IPS-20b (cell line): Measurements from ENCODE around the gene SH2D3A.
"Not testable (repeated sequence)": the region's sequence is repeated elsewhere in the genome, so short reads cannot be mapped to it uniquely, and the experiment has no call there.

Experiments used
- H3K27ac ChIP-seq: one replicate; pipeline ENCODE4 v1.5.1; 2013; ENCODE audit warnings: low read length
- H3K27me3 ChIP-seq: 2 replicates; pipeline ENCODE4 v1.6.1; 2013; ENCODE audit warnings: mild to moderate bottlenecking, low read length, inconsistent platforms; ENCODE audit not compliant: insufficient read depth
- H3K36me3 ChIP-seq: 2 replicates; pipeline ENCODE4 v1.6.1; 2013; ENCODE audit warnings: low read depth, mild to moderate bottlenecking, inconsistent platforms, low read length, moderate library complexity; ENCODE audit not compliant: insufficient read depth
- H3K4me1 ChIP-seq: 2 replicates; pipeline ENCODE4 v1.6.1; 2013; ENCODE audit warnings: mild to moderate bottlenecking, control low read depth, inconsistent platforms, low read length, moderate library complexity; ENCODE audit not compliant: insufficient read depth
- H3K4me3 ChIP-seq: 2 replicates; pipeline ENCODE4 v1.5.1; 2013; ENCODE audit warnings: mild to moderate bottlenecking, low read length, inconsistent platforms
- H3K9ac ChIP-seq: 2 replicates; pipeline ENCODE4 v1.6.1; 2013; ENCODE audit warnings: low read depth, mild to moderate bottlenecking, inconsistent platforms, low read length, moderate library complexity
- H3K9me3 ChIP-seq: 2 replicates; pipeline ENCODE4 v1.6.1; 2013; ENCODE audit warnings: mild to moderate bottlenecking, low read depth, low read length, inconsistent platforms; ENCODE audit not compliant: insufficient read depth

The SH2D3A gene

DNA sequence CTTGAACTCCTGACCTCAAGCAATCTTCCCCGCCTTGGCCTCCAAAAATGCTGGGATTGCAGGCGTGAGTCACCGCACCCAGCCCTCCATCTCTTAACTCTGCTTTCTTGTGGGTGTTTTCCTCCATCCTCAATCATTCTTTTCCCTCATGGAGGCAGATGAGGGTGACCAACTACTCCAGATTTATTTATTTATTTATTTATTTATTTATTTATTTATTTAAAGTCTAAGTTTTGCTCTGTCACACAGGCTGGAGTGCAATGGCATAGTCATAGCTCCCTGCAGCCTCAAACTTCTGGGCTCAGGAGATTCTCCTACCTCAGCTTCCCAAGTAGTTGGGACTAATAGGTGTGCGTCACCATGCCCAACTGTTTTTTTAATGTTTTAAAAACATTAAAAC, 20.2 kb upstream of the SH2D3A start:
- peaks cover 23% of the 10 kb centered on the region for H3K9me3 ChIP-seq

DNA sequence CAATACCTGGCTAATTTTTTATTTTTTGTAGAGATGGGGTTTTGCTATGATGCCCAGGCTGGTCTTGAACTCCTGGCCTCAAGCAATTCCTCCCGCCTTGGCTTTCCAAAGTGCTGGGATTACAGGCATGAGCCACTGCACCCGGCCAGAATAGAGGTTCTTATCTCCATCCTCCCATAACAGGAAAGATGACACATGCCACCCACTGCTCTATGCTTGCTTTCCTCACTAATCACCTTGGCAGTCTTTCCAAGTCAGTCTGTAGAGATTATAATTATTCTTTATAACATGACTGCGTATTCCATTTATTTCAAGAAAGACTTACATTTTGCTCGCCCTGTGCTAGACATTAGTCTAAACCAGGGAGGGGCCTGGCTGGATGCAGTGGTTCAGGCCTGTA, 12.0 kb upstream of the SH2D3A start:
- Histone ChIP-seq H3K4me1 (no peaks in the 10 kb centered on the region), H3K9me3 (no peaks in the 10 kb centered on the region), H3K27ac (no peak overlapping the region), H3K27me3 (no peaks in the 10 kb centered on the region), H3K9ac (no peak overlapping the region), H3K36me3 (no peaks in the 10 kb centered on the region), H3K4me3 (no peak overlapping the region)

More for the DNA sequence above, 20.2 kb upstream of the SH2D3A start:
- Histone ChIP-seq H3K4me1 (no peaks in the 10 kb centered on the region), H3K36me3 (no peaks in the 10 kb centered on the region), H3K9ac (no peak overlapping the region), H3K4me3 (no peak overlapping the region), H3K27me3 (no peaks in the 10 kb centered on the region), H3K27ac (no peak overlapping the region)

DNA sequence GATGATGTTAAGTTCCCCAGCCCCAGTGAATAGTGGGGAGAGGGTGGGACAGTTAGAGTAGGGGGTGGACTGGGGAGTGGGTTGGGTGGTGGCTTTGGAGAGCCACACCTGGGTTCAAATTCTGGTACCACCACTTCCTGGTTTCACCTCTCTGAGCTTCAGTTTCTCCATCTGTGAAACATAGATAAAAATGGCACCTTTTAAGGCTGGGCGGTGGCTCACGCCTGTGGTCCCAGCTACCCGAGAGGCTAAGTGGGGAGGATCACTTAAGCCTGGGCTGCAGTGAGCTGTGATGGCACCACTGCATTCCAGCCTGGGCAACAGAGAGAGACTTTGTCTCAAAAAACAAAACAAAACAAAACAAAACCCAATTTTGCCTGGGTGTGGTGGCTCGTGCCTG, 11.2 kb upstream of the SH2D3A start:
- no peaks in the 10 kb centered on the region for H3K27me3 ChIP-seq
- no peaks in the 10 kb centered on the region for H3K9me3 ChIP-seq
- H3K4me1 ChIP-seq: no peaks in the 10 kb centered on the region
- no peak overlapping the region for H3K4me3 ChIP-seq
- no peak overlapping the region for H3K9ac ChIP-seq
- H3K27ac ChIP-seq: no peak overlapping the region
- no peaks in the 10 kb centered on the region for H3K36me3 ChIP-seq

DNA sequence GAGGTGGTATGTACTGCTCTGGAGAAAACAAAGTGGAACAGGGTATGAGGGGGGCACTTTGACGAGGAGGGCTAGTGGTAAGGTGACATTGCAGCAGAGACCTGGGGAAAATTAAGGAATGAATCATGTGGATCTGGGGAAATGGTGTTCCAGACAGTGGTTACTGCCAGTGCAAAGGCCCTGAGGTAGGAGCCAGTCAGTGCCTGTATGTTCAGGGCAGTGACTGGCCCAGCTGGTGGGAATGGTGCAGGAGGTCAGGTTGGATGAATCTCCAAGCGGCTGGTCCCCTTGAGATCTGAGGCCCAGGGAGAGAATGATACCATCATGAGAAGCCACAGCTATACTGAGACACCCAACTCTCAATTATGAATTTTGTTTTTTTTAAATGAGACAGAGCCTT, 10.2 kb upstream of the SH2D3A start:
- Histone ChIP-seq H3K9ac (no peak overlapping the region), H3K4me3 (no peak overlapping the region), H3K4me1 (no peaks in the 10 kb centered on the region), H3K9me3 (no peaks in the 10 kb centered on the region), H3K27ac (no peak overlapping the region), H3K27me3 (no peaks in the 10 kb centered on the region), H3K36me3 (no peaks in the 10 kb centered on the region)

GRCh38 chr19:6776999-6777398, 9.8 kb upstream of the SH2D3A start:
- Histone ChIP-seq H3K9me3 (no peaks in the 10 kb centered on the region), H3K36me3 (no peaks in the 10 kb centered on the region), H3K9ac (no peak overlapping the region), H3K4me1 (no peaks in the 10 kb centered on the region), H3K27me3 (no peaks in the 10 kb centered on the region), H3K4me3 (no peak overlapping the region), H3K27ac (no peak overlapping the region)

- not testable (repeated sequence) for H3K9me3 ChIP-seq, H3K4me1 ChIP-seq, H3K27me3 ChIP-seq, H3K36me3 ChIP-seq, H3K27ac ChIP-seq, H3K9ac ChIP-seq, H3K4me3 ChIP-seq
These were observed 8.8 kb upstream of the SH2D3A start for GRCh38 chr19:6776045-6776444.

DNA sequence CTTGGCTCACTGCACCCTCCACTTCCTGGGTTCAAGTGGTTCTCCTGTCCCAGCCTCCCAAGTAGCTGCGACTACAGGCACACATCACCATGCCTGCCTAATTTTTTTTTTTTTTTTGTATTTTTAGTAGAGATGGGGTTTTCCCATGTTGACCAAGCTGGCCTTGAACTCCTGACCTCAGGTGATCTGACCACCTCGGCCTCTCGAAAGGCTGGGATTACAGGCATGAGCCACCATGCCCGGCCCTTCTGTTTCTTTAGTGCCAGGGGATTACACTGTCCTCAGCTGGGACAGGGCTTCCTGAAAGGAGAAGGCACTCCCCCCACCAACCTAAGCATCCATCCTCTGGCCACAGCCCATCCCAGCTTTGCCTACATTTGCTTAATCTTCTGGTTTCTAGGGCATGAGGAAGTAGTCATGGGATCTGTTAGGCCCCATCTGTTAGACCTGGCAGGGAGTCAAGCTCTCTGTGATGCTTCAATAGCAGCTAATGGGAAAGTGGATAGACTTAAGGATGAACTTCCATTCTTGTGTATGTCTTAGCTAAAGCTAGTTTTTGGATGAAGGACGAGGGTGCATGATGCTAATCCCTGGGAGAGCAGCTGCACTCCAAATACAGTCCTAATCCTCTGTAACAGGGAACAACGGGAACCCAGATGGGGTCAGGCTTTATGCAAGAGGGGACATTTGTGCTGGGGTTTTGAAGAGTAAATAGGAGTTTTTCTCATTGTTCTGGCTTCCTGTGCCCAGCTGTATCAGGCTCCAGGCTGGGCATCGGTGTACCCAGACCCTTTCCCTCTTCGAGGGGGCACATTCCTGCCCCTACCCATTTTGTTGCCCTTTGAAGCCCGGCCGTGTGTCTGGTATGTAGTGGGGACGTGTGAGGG, 7.8 kb upstream of the SH2D3A start:
- no peak overlapping the region for H3K9ac ChIP-seq
- H3K27ac ChIP-seq: no peak overlapping the region

GRCh38 chr19:6773323-6773931, 6.2 kb upstream of the SH2D3A start:
- Histone ChIP-seq H3K27ac (no peak overlapping the region), H3K36me3 (no peaks in the 10 kb centered on the region), H3K27me3 (no peaks in the 10 kb centered on the region), H3K4me1 (no peaks in the 10 kb centered on the region), H3K9me3 (no peaks in the 10 kb centered on the region), H3K4me3 (no peak overlapping the region), H3K9ac (no peak overlapping the region)

More for the DNA sequence above, 7.8 kb upstream of the SH2D3A start:
- H3K9me3 ChIP-seq: no peaks in the 10 kb centered on the region
- H3K4me3 ChIP-seq: no peak overlapping the region
- no peaks in the 10 kb centered on the region for H3K27me3 ChIP-seq
- H3K36me3 ChIP-seq: no peaks in the 10 kb centered on the region
- H3K4me1 ChIP-seq: no peaks in the 10 kb centered on the region

GRCh38 chr19:6772866-6773322, 5.7 kb upstream of the SH2D3A start:
- H3K9ac ChIP-seq: no peak overlapping the region
- no peaks in the 10 kb centered on the region for H3K4me1 ChIP-seq
- no peaks in the 10 kb centered on the region for H3K9me3 ChIP-seq
- no peak overlapping the region for H3K27ac ChIP-seq
- H3K36me3 ChIP-seq: no peaks in the 10 kb centered on the region
- H3K27me3 ChIP-seq: no peaks in the 10 kb centered on the region
- no peak overlapping the region for H3K4me3 ChIP-seq

DNA sequence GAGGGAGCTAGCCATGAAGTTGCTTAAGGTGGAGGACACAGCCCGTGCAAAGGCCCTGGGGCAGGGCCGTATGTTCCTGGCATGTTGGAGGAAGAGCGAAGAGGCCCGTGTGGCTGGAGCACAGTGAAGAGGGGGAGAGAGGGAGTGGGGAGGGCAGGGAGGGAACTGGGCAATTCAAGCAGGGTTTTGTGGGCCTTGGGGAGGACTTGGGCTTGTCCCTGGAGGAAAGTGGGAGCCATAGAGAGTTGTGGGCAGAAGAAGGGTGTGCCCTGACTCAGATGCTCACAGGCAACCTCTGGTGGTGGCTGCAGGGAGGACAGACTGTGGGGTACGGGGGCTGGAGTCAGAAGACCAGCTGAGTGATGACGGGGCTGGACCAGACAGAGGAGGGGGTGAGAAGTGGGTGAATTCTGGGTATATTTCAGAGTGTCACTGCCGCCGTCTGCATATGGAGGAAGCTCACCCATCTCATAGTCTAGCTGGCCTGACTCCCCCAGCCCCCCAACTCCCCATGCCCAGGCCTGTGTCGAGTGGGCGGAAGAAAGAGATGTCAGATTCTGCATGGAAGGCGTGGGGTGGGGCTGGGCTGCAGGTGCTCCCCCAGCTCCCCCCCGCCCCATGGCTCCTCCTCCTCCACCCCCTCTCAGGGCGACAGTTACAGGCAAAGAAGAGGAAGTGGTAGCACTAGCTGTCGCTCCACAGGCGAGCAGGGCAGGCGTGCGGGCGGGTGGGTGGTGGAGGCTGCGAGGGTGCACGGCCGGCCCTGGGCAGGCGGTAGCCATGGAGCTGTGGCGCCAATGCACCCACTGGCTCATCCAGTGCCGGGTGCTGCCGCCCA, 5.0 kb upstream of the SH2D3A start, which contains the start of gene VAV1:
Gene VAV1, plus strand, starts transcription at position 681 of the 838 bp plus-strand sequence. Its CDS starts 100 bp downstream, at position 781.
- Histone ChIP-seq H3K4me3 (no peak within 1 kb of the TSS), H3K9ac (no peak within 1 kb of the TSS), H3K27ac (no peak within 1 kb of the TSS), H3K9me3 (no peaks in the 10 kb centered on the region), H3K27me3 (peaks cover under 1% of the 10 kb centered on the region; the same call in 1 of the 2 replicates), H3K4me1 (no peaks in the 10 kb centered on the region), H3K36me3 (no peaks in the 10 kb centered on the region)

- H3K36me3 ChIP-seq, H3K9me3 ChIP-seq, H3K27ac ChIP-seq, H3K4me3 ChIP-seq, H3K9ac ChIP-seq, H3K27me3 ChIP-seq, H3K4me1 ChIP-seq: not testable (repeated sequence)
These were observed 4.4 kb upstream of the SH2D3A start for GRCh38 chr19:6771648-6772027.
